Activated T-cell treated with anti-CD3 and anti-CD28 coated beads for 24 hours (primary cell): ENCODE results near the gene RAB17.
"Not testable (repeated sequence)": the region's sequence is repeated elsewhere in the genome, so short reads cannot be mapped to it uniquely, and the experiment has no call there.

Experiments used
- DNase-seq: peaks from one replicate; pipeline ENCODE4 v3.0.0-alpha.2; 2020; ENCODE audit warnings: low read depth

RAB17 gene

DNA sequence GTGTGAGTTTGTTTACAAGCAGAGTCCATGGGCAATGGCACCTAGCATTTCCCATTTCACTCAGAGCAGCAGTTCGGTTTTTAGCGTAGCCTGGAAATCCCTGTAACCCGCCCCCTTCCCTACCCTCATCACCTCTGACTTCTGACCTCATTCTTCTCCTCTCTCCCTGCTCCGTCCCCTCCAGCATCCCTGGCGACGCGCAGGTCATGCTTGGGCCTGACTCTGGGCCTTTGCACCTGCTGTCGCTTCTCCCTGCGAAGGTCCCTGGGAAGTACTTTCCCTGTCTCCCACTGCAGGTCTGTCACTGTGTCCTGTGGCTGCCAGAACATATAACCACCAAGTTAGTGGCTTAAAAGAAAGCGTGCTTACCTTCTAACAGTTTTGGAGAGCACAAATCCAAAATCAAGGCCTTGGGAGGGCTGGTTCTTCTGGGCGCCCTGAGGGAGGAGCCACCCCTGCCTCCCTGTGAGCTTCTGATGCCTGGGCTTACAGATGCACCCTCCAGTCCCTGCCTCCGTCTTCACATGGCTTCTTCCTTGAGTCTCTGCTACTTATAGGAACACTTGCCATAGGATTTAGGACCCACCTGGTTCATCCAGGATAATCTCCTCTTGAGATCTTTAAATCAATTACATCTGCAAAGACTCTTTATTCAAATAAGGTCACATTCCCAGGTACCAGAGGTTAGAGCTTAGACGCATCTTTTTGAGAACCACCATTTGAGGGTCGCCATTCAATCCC is 8.1 kb upstream of the RAB17 start:
- no peak for DNase-seq

DNA sequence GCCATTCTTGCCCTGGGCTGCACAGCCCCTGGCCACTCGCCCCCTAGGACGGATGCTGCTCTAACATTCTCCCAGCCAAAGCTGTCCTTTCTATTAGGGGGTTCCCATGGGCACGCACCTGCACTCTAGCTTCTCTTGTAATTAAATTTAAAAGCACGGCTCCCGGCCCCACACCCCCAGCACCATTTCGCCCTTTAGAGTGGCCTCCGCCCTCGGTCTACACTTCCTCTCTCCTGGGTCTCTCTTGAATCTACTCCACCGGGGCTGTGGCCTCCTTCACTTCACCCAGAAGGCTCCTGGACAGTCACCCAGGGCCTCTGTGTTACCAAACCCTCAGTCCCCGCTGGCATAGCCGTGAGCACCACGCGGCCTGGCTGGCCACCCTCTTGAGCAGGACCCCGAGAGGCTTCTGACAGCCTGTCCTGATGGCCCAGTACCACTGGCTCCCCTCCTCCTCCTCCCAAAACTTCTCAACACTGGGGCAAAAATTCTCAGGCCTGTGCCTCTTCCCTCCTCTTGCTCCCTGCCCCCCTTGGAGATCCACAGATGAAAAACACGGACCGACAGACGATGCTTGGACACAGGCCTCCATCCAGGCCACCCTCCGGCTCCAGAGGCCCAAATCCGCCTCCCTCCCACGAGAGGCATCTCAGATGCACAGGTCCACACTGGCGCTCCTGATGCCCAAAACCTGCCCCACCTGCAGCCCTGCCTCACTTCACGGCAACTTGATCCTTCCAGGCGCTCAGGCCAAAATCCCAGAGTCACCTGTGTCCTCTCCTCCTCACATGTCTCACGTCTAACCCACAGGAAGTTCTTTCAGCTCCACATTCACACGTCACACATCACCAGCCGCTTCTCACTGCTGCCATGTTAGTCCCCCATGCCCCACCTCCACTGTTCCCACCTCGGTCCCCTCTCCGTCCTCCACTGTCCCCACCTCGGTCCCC is 6.9 kb upstream of the RAB17 start:
- DNase-seq = no peak

DNA sequence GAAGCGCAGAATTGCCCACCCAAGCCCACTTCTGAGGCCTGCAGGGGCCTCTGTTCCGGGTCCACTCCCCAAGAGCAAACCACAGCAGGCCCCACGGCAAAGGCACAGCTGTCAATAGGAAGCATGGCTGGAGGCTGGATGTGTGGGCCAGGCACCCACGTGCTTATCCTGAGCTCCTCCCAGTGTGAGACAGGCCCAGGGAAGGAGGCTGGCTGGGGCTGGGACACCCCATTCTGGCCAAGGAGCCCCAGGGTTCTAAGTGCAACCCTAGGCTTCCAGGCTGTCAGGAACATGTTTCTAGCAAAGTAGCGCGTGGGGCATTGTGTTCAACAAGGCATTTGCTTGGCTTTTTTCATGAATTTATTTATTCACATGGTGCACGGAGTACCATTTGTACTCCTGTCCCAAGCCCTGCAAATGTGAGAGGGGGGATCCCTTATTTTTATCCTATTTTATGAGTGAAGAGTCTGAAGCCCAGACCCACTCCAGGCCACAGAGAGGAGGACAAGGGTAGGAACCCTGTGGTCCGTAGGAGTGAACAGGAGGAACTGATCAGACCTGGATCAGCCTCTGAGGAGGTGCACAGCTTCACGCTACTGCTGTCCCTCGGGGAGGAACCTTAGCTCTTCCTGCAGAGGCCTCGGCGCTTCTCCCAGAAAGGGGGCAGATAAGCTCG is 6.1 kb upstream of the RAB17 start:
- DNase-seq = no peak

DNA sequence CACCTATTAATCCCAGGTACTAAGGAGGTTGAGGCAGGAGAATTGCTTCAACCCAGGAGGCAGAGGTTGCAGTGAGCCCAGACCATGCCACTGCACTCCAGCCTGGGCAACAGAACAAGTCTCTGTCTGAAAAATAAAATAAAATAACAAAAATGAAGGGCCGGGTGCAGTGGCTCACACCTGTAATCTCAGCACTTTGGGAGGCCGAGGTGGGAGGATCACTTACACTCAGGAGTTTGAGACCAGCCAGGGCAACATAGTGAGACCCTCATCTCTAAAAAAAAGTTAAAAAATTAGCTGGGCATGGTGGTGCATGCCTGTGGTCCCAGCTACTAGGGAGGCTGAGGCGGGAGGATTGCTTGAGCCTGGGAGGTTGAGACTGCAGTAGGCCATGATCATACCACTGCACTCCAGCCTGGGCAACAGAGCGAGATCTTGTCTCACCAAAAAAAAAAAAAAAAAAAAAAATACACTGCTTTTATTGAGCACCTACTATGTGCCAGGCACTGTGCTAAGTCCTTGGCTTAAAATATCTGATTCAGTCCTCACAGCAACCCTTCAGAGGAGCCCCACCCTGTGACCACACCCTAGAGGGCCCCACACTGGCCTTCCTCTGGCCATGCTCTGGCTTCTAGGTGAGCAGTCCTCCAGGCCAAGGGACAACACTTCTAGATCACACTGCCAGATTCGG is 5.4 kb upstream of the RAB17 start:
- not testable (repeated sequence) for DNase-seq

DNA sequence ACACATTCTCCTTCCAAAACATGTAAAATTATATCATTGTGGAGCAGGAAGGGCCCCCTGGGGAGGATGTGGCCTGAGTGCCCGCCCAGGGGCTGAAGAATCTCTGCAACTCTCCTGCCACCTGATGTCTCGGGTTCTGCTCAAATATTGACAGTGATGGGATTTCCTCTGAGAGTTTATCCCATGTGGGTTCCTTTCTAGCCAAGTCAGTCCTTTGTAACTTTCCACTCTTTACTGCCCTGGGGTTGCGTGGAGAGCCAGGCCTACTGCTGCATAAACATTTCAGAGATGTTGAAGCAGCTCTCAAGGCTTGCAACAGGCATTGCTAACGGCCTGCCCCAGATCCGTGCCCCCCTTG is 4.0 kb upstream of the RAB17 start:
- DNase-seq = no peak

DNA sequence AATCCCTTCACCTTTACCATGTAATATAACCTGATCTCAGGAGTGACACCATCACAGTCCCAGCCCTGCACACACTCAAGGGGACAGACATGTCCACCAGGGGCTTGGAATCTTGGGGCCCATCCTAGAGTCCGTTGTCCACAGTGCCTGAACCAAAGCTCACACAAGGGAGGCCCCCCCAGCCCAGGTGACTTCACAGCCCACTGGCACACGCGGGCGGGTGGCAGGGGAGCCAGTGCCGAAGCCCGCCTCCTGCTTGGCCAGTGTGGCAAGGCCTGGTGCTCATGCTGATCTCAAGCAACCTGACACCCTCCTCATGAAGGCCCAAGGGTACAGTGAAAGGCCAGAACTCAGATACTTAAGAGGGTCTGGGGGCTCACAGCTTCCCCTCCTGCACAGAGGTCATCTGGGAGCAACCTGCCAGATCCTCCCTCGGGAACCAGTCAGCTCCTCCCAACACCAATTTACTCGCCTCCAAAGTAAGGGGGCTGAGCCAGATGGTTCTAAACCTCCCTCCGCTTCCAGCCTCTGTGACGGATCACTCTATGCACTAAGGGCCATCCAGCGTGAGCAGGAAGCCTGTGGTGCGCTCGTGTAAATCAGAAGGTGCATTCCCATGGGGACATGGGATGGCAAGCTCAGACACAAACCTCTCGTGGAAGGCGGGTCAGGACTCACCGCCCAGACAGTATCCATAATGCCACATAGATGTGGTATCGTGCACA is 3.2 kb upstream of the RAB17 start:
- no peak for DNase-seq

DNA sequence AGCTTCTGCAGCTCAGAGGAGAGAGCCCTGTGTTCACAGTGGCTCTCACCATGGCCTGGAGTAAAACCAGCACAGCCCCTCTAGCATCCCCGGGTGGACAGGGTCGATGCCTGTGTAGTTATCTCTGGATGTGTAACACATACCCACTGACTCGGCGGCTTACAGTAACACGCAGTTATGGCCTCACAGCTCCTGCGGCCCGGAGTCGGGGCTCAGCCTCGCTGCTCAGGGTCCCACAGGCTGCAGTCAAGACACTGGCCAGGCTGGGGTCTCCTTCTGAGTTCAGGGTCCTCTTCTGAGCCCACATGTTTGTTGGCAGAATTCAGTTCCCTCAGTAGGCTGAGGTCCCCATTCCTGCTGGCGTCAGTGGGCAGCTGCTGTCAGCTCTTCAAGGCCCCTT is 2.5 kb upstream of the RAB17 start:
- no peak for DNase-seq

DNA sequence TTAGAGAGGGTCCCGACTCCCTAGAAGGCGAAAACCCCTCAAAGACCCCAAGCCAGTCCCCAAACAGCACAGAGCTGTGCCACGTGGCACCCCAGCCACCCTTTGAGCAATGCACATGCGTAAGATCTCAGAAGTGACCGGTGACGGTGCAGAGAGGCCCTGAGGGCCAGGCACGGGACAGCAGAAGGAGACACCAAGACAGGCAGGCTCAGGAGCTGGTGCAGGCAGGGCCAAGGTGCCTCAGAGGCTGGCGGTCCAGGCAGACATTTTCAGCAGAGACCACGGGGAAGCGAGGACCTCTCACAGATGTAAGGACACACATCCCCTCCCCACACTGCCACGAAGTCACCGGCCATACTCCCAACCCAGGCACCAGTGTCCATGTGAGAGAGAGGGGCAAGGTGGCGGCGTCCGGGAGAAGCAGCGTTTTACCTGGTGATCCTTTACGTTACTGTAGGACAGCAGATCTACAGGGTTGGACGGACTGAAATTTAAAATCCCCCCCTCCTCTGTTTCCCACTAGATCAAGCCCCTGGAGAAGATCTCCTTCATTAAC is 2.0 kb upstream of the RAB17 start:
- no peak for DNase-seq

DNA sequence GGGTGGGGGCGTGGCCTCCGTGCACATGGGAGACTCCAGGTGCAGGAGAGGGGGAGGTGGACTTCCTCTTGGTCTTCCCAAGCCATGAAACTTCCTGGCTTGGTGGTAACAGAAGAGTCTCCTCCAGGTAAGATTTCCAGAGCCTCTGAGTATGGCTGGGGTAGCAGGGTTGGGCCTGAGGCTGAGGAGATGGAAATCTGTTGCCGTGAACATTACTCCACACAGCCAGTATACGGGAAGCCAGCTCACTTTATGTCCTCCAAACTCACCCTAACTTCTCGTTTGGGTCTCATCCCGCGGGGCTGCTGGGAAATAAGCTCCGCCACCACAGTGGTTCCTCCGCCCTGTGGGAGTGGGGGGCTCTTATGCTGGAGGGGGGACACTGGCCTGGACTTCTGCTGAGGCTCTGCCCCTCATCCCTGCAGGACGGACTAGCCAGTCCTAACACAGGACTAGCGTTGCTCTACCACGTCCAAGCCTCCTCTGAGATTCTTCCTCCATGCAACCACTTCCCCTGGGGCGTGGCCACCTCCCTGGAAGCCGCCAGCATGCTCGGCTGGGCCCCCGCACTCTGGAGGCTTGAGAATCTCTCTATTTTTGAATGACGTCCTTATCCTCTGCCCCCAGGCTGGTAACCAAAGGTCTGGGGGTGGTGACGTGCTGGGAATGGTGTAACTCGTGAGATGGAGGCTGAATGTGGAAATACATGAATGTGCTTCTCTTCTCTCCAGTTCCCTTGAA is 777 bp upstream of the RAB17 start:
- DNase-seq = no peak

DNA sequence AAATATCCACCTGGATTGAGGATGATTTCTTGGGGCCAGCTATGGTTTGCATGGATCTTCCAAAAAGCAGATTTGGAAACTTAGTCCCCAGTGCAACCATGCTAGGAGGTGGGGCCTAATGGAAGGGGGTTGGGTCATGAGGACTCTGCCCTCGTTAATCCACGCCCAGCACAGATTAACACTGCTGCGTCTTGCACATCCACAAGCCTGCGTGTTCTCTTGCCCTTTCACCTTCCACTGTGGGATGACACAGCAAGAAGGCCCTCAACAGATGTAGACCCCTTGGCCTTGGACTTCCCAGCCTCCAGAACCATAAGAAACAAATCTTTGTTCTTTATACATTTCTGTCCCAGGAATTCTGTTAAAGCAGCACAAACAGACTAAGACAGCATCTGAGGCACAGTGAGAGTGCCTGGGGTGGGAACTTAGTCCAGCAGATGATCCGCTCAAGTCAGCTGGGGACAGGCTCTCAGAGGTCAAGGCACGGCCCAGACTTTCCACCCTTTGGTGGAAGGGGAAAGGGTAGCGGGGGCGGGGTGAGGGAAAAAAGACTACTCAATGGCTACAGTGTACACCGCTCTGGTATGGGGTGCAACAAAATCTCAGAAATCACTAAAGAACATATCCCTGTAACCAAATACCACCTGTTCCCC is 2.4 kb downstream of the RAB17 start:
- DNase-seq = no peak

DNA sequence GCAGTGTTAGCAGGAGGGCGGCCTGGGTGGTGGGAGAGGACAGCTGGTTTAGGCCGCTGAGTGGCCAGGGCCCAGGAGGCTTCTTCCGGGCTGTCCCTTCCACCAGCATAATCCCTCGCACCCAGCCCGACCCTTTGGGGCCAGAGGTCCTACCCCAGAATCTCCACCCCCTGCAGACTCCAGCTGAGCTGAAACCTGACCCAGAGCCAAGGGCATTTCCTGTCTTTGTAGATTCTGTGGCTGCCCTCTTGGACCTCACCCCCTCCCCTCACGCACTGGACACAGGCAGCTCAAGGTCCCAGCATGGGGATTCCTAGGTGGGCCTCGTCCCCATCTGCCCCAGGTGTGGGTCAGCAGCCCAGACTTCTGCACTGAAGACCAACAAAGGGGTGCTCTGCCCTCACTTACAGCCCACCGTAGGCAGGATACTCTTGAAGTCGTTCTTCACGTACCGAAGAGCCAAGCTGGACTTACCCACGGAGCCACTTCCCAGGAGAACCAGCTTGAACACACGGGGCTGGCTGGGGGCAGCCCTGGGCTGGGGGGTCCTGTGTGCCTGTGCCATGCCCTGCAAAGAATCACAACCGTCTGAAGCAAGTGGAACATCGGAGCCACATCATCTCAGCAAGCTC is 4.8 kb downstream of the RAB17 start:
- DNase-seq = no peak

DNA sequence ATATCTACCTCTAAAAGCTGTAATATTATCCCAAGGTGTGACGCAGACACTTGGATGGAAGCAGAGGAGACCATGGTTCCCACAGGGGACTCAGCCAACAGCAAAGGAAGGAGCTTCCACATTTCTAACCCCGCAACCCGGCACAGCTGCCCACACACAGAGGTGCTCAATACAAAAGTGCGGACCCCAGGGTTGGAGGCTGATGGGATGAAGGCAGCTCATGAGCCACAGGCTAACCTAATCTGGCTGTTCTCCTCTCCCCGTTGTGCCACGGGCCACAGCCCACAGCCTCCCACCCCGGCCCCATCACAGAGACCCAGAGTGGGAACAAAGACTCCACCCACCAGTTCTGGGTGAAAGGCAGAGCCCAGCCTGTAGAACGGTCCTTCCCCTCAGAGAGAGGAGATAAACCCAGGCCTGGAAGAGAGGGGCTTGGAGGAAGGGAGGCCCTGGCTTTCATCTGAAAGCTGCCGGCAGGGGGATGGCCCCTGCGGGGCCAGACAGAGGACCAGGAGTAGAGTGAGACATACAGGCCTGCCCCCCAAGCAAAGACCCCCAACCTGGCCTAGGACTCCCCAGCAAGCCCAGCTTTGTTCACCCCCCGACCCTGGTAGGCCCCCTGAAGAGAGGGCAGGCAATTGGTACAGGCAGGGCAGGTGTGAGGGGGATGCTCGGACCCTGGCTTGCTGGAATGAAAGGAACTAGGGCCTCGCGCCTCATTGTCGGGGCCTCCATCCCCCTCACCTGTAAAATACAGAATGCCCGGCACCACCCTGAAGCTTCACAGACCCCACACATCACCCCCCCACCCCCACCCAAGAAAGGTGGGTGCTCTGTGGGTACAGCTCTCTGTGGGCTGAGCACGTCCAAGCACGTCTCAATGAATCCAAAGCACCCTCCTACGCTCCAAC is 6.9 kb downstream of the RAB17 start:
- no peak for DNase-seq

DNA sequence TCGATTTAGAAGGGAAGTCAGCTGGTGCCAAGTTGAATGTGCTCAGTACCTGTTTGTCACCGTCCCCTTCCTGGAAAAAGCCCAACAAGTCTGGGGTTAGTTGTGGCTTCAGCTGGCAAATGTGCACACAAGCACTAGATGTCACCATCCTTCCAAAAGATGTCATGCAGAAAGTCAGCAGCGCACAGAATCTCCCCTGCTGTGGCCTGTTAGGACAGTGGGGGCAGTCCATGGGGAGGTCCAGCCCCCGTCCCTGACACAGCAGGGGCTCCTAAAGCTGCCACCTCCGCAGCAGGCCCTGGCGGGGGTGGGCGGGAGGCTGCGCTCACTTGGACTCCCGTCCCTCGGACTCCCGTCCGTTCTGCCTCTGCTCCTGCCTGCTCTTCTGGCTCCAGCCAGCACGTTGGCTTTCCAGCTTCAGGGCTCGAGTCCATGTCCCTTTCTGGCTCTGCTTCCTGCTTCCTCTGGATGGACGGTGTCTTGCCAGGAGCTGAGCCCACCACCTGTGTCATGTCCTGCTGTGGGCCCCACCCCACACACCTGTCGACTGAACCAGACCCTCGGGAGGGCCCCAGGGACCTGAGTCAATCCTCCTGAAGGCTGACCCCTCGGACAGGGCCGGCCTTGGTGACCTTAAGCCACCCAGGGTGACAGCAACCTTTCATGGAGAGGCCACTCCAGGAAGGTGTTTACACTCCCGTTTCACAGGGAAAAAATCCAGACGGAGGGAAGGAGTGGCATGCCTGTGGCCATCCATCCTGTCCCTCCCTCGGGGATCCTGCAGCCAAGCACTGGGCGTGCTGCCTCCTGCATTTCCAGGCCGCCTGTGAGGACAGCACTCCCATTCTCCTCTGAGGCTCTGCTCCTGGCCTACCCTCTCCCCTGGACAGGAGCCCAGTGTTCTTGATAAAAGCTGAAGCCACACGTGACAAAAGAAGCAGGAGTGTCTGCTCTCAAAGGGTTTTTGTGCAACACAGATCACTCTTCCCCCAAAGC is 8.5 kb downstream of the RAB17 start:
- DNase-seq = peak; percentile 40

DNA sequence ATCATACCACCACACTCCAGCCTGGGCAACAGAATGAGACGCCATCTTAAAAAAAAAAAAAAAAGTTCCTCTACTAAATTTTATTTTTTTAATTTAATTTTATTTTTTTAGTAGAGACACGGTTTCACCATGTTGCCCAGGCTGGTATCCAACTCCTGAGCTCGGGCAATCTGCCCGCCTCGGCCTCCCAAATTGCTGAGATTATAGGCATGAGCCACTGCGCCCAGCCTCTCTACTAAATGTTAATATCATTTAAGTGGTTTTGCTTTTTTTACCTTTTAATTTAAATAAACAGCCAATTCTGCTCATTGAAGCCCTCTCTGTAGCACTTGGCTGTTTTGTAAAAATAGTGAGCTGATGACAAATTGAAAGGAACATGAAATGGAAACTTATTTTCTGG is 9.2 kb downstream of the RAB17 start:
- DNase-seq = no peak

DNA sequence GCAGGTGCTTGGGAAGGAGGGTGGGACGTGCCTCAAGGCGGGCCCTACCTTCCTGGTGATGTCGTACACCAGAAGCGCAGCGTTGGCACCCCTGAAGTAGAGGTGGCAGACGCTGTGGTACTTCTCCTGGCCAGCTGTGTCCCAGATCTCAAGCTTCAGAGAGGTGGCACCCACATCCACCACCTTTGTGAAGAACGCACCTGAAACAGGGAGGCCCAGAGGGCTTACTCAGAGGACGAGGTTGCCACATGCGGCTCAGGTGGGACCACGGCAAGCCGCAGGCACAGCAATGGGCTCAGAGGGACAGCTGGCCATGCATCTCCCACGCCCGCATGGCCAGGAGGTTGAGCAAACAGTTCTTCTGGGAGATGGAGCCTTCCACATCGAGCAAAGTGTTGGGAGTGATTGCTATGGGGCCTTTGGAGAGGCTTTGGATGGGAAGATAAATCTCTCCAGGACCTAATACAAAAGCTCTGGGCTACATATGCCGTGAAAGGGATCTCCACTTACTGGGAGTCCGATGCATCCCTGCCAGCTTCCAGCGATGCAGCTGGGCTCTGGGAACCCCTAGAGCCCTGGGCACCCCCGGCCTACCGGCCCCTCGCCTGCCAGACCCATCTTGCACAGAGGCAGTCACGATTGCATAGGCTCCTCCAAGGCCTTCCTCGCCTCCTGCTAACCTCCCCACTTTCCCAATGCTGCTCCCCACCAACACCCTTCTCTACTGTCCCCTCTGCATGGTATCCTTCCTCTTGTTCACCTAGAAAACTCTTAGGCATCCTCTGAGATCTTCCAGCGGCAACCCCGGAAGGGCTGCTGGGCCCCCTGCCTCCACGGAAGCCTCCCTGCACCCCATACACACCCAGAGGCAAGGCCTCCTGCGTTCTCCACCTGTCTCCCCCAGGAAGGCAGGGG is 12.3 kb downstream of the RAB17 start:
- DNase-seq = no peak

DNA sequence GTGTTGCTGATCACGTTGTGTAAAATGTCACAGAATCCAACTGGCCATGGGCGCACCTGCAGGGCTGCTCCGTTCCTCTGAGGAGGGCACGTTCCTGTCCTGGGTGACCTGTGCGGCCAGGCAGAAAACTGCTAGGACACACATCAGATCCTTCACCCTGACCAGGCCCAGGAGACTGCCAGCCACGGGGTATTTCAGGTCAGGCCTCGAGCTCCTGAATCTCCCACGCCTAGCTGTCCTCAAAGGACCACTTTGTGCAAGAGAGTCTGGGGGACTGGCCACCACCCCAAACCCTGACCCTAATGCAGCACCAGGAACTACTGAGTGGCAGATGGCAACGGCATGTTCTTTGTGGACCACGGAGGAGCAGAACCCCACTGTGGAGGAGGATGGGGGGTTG is 13.1 kb downstream of the RAB17 start:
- DNase-seq = no peak
